ENCODE data around the gene LCN10. TPM values are rescaled to one million over a fixed set of nuclear protein-coding genes. Genes with fewer than 3 reads are reported as not detected.

The LCN10 gene
- total RNA-seq, 1 experiment from 2014 or later, result not detected

GRCh38 chr9:136720898-136721338 lies 21.8 kb downstream of the LCN10 start:
- intact Hi-C loops (cut with micrococcal nuclease; ENCODE audit: unreplicated experiment) (no loop called here), in situ Hi-C loops (cut with HindIII; ENCODE audit: low pct_unique_long_range_greater_than_20kb, low sequenced_read_pairs) (no loop called here)
- H3K9me3 ChIP-seq (ENCODE audit: control insufficient read depth, insufficient read depth, low read depth, low read length), result no peaks in the 10 kb centered on the region
- no TSS peak for BruUV-seq (replicated peaks)
- 0 out of 2 replicates have a peak, but pooled peaks have one; percentile 1 for ATAC-seq
- no peak for TF ChIP-seq CTCF (IDR thresholded peaks at IDR 0.05)
- CTCF ChIA-PET, result no interaction called here
- no peak overlapping the region for H3K27ac ChIP-seq (ENCODE audit: low read length)
- POLR2A ChIA-PET, result no interaction called here
- no peak overlapping the region for H3K4me3 ChIP-seq (ENCODE audit: low read depth in 2 of 2, low read length in 2 of 2)
- peaks cover 35% of the 10 kb centered on the region for H3K4me1 ChIP-seq (ENCODE audit: control insufficient read depth, insufficient read depth, low read length)
- H3K36me3 ChIP-seq (ENCODE audit: control insufficient read depth, insufficient read depth, low read length), result peaks cover 5% of the 10 kb centered on the region; the same call in 1 of the 2 replicates
- H3K27me3 ChIP-seq (ENCODE audit: control insufficient read depth, insufficient read depth, low read length), result no peaks in the 10 kb centered on the region
- no peak for DNase-seq (ENCODE audit: low read depth, low spot score)

DNA sequence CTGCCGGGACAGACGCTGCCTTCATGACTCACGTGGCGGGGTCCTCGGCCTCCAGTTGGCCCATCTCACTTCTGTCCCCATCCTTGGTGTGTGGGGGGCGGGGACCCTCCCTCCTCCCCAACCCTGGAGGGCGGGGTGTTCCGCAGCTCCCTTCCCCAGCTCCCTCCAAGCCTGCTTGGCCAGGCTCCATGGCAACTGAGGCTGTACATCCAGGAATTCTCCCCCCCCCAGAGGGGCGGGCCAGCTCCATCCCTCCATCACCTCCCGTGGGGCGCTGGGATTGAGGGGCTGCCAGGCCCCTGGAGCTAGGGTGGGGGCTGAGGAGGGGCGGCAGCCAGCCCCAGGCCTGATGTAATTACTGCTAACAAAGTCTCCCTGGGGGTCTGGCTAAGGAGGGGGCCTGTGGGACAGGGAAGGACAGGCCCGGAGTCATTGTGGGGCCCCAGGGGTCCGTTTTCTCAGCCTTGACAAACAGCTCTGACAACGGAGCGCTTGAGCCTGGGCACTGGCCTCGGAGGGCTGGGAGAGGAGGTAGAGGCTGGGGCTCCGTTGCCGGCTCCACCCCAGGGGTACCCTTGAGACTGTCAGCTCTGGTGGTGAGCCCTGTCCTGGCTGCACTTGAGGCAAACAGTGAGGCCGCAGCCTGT lies 22.4 kb downstream of the LCN10 start:
- Histone ChIP-seq H3K36me3 (ENCODE audit: control insufficient read depth, insufficient read depth, low read length) (peaks cover 2% of the 10 kb centered on the region; the same call in 1 of the 2 replicates), H3K4me1 (ENCODE audit: control insufficient read depth, insufficient read depth, low read length) (peaks cover 29% of the 10 kb centered on the region), H3K9me3 (ENCODE audit: control insufficient read depth, insufficient read depth, low read depth, low read length) (no peaks in the 10 kb centered on the region), H3K27me3 (ENCODE audit: control insufficient read depth, insufficient read depth, low read length) (no peaks in the 10 kb centered on the region), H3K4me3 (ENCODE audit: low read depth in 2 of 2, low read length in 2 of 2) (no peak overlapping the region), H3K27ac (ENCODE audit: low read length) (no peak overlapping the region)
- TF ChIP-seq REST (IDR thresholded peaks at IDR 0.05; ENCODE audit: insufficient read depth in 1 of 2, low read depth in 2 of 2, low read length in 1 of 2) (no peak), POLR2AphosphoS5 (IDR thresholded peaks at IDR 0.05; ENCODE audit: low read depth, low read length) (no peak), SIN3A (IDR thresholded peaks at IDR 0.05; ENCODE audit: borderline replicate concordance, insufficient read depth, low read depth, low read length) (no peak), TCF7L2 (IDR thresholded peaks at IDR 0.05; ENCODE audit: low read depth, low read length) (no peak), CTCF (IDR thresholded peaks at IDR 0.05) (no peak)
- peak; percentile 10; the same call in 1 of the 2 replicates for ATAC-seq
- BruUV-seq (replicated peaks), result no TSS peak
- no peak for DNase-seq (ENCODE audit: low read depth, low spot score)
- CTCF ChIA-PET, result interaction anchor here (0.7 kb wide), 1 partner anchor 37 kb away, joined by 6 read pairs; no protein-coding TSS in a partner anchor
- intact Hi-C loops (cut with micrococcal nuclease; ENCODE audit: unreplicated experiment) (no loop called here), in situ Hi-C loops (cut with HindIII; ENCODE audit: low pct_unique_long_range_greater_than_20kb, low sequenced_read_pairs) (no loop called here)
- POLR2A ChIA-PET, result interaction anchor here (0.7 to 1.1 kb wide), 2 partner anchors 47 to 49 kb away, joined by 3 read pairs; no protein-coding TSS in a partner anchor
